Measurements from ENCODE around the gene WEE1.
A peak's percentile ranks its signal among the peaks of the same experiment; 100 is the strongest.
"Not testable (repeated sequence)": the region's sequence is repeated elsewhere in the genome, so short reads cannot be mapped to it uniquely, and the experiment has no call there.

WEE1 gene

DNA sequence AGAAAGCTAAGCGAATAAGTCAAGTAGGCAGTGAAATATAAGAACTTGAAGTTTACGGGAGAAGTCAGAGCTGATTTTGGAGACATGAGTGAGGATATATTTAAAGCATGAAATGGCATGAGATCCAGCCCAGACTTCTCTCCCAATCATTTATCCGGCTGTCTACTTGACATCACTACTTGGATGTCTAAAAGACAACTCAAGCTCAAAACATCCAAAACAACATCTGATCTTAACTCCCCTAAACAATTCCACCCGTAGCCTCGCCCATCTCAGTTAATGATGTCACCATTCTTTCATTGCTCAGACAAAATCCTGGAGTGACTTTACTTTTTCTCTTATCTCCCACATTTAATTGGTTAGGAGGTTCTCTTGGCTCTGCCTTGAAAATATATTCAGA, 44.5 kb downstream of the WEE1 start:
- no peak for FAIRE-seq

DNA sequence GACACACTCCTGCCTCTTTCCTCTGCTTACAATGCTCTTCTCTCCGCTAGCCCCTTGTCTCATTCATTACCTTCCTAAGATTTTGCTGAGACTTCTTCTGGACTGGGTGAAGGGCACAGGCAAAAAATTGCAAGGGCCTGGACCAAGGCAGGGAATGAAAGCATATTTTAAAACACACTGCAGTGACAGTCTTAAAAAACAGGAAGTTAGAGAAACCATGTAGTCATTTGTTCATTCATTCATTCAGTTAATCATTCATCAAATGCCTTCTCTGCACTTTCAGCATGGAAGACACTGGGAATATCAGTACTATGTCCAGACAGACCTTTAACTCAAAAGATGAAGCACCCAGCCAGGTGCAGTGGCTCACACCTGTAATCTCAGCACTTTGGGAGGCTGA, 45.5 kb downstream of the WEE1 start:
- no peak for FAIRE-seq
- no peak for DNase-seq (ENCODE audit: insufficient read length, low spot score)

More for the DNA sequence above, 44.5 kb downstream of the WEE1 start:
- no peak for DNase-seq (ENCODE audit: insufficient read length, low spot score)

DNA sequence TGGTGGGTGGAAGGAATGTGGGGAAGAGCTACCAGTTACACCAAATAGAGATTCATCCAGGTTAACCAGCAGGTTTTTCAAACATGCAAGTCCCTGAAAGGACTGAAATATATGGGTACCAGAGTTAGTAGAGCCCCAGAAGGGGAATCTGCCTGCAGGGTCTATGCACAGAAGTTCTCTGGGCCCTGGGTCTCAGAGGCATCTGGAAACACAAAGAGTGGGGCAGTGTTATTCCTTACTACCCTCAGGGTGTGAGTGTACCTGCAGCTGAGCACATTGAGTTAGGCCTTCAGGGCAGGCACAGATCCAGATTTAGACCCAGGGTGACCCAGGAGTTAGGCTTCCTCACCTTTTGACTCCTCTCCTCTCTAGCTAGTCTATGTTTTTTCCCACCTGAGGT, 46.5 kb downstream of the WEE1 start:
- no peak for FAIRE-seq

DNA sequence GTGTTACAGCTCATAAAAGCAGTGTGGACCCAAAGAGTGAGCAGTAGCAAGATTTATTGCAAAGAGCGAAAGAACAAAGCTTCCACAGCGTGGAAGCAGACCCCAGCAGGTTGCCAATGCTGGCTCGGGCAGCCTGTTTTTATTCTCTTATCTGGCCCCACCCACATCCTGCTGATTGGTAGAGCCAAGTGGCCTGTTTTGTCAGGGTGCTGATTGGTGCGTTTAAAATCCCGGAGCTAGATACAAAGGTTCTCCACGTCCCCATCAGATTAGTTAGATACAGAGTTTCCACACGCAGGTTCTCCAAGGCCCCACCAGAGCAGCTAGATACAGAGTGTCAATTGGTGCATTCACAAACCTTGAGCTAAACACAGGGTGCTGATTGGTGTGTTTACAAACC, 48.9 kb downstream of the WEE1 start:
- DNase-seq (ENCODE audit: insufficient read length, low spot score); FAIRE-seq: not testable (repeated sequence)

More for the DNA sequence above, 46.5 kb downstream of the WEE1 start:
- DNase-seq (ENCODE audit: insufficient read length, low spot score), result no peak

DNA sequence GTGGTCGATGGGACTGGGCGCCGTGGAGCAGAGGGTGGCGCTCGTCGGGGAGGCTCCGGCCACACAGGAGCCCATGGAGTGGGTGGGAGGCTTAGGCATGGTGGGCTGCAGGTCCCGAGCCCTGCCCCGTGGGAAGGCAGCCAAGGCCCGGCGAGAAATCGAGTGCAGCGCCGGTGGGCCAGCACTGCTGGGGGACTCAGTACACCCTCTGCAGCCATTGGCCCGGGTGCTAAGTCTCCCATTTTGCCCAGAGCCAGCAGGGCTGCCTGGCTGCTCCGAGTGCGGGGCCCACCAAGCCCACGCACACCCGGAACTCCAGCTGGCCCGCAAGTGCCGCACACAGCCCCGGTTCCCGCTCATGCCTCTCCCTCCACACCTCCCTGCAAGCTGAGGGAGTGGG, 49.6 kb downstream of the WEE1 start:
- FAIRE-seq; DNase-seq (ENCODE audit: insufficient read length, low spot score): not testable (repeated sequence)

DNA sequence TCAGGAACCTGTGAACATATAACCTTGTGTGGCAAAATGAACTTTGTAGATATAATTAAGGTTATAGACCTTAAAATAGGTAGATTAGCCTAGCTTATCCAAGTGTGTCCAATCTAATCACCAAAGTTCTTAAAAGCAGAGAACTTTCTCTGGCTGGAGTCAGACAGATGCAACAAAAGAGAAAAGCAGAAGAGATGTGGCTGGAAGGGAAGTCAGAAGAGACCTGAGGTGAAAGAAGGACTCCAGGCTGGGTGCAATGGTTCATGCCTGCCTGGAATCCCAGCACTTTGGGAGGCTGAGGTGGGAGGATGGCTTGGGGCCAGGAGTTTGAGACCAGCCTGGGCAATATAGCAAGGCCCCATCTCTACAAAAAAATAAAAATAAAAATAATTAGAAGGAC, 51.0 kb downstream of the WEE1 start:
- DNase-seq (ENCODE audit: insufficient read length, low spot score) (no peak), FAIRE-seq (no peak)

DNA sequence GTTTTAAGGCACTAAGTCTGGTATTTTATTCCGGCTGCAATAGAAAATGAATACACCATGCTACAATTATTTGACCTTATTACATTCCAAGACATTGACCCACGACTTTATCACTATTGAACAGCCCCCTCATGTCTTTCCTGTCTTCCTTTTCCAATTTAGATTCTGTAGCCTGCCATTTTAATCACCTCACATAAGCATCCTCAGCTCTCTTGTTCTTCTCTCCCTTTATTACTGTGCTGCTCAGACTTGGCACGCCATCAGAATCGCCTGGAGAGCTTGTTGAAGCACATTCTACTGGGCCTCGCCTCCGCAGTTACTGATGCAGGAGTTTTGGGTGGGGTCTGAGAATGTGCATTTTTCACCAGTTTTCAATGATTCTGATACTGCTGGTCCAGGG, 51.7 kb downstream of the WEE1 start:
- DNase-seq (ENCODE audit: insufficient read length, low spot score) (no peak), FAIRE-seq (peak; percentile 20)

DNA sequence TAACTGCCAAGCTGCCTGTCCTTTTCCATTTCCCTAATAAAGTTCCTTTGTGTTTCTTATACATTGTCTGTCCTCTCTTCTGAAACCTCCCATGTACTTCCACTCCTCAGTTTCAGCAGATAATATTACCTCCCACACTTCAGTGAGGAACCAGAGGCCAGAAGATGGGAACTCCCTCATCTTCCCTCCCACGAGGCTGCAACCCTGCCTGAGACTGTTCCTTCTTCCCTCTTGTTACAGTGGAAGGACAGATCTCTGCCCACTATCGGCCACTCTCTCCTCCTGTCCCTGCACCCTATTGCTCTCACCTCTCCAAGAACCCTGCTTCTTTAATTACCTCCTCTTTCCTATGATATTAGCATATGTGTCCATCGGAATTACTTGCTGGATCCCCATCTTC, 52.3 kb downstream of the WEE1 start:
- FAIRE-seq, result no peak
- no peak for DNase-seq (ENCODE audit: insufficient read length, low spot score)

DNA sequence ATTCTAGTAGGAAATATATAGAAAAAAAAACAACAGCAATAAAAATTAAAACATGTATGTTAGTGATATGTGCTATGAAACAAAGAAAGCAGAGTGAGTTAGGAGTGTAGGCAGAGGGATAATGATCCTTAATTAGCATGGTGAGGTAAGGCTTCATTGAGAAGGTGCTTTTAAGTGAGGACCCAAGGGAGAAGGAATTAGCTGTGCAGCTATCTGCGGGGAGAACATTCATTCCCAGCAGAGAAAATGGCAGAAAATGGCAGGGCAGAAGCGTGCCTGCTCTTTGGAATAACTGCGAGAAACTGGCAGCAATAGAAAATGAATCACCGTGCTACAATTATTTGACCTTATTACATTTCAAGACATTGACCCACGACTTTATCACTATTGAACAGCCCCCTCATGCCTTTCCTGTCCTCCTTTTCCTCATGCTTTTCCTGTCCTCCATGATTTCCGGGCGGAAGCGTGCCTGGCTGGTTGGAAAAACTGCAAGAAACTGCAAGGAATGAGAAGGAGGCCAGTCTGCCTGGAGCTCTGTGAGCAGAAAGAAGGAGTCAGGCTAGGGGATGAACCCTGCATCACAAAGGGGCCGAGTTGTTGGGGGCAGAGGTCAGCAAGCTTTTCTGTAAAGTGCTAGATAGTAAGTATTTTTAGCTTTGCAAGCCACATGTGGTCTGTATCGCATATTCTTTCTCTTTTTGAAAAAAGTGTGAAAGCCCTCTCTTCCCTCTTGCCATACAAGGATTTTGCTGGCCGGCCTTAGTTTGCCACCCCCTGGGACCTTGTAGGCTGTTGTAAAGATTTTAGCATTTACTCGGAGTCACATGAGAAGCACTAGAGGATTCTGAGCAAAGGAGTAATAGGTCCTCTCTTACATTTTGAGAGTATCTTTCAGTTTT, 53.3 kb downstream of the WEE1 start:
- FAIRE-seq, result no peak
- DNase-seq (ENCODE audit: insufficient read length, low spot score), result no peak

DNA sequence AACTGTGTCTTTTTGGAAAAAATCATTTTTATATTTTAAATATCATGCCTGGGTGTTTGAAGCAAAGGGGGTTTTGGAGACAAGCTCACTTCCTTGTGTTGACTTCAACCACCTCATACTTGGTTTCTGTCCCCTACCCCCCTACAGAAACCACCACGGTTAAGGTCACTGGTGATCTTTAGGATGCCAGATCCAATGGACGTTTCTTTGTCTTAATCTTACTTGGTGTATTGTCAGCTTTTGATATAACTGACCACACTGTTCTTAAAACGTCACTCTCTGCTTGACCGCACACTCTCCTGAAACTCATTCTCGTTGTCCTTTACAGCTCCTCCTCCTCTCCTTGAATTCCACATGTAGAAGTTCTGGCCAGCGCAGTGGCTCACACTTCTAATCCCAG, 55.6 kb downstream of the WEE1 start:
- DNase-seq (ENCODE audit: insufficient read length, low spot score) (no peak), FAIRE-seq (no peak)

DNA sequence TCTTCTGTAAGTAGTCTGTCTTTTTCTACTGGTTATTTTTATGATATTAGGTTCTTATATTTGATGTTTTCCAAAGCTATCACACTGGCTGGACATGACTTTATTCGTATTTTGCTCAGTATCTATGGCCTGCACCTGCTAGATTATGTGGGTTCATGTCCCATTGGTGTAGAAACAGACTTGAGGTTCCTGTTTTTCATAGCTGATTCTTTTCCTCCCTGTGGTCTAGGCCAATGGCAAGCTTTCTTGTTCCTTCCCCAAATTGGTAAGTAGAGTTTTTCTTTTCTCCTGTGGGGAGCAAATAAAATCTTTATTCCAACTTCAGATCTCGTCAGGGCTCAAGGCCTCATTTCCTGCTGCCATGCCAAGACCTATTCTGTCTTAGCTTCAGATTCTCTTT, 60.2 kb downstream of the WEE1 start:
- DNase-seq (ENCODE audit: insufficient read length, low spot score) (no peak), FAIRE-seq (no peak)

DNA sequence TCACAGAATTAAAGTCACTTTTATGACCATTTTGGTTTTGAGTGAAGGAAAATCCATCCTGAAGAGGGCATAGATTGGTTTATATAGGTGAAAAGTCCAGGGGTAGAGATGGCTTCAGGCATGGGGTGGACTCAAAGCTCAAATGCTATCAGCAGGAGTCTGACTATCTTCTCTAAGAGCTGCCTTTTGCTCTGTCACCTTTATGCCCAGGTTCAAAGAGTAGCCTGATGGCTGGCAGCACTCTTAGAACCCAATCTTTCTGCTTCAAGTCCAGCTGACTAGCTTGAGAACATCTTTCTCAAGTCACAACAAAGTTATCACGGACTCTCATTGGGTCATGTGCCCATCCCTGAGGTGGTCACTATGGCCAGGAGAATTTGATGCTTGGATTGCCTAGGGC, 63.2 kb downstream of the WEE1 start:
- FAIRE-seq, result no peak
- no peak for DNase-seq (ENCODE audit: insufficient read length, low spot score)

DNA sequence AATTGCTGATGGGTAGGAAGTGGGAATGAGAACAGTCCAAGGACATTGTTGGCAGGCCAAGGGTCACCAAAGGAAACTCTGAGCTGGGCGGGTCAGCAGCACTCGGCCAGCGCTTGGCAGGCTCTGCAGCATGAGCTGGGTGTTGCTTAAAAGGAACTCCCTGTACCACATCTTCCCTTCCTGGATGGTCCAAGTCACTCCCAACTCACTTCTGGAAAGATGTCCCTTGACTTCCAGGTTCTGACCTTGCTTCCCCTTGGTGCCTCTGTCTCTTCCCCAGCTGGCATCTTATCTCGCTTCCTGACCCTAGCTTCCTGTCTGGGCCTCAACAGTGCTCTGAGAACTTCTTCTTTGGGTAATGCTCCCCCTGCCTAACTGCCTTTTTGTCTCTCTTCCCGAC, 65.6 kb downstream of the WEE1 start:
- no peak for FAIRE-seq

More for the DNA sequence above, 65.6 kb downstream of the WEE1 start:
- DNase-seq (ENCODE audit: insufficient read length, low spot score), result no peak

Data from HTR-8/SVneo (cell line).